ENCODE data around the gene RBMX2. TPM values are rescaled to one million over a fixed set of nuclear protein-coding genes. Genes with fewer than 3 reads are reported as not detected.
A peak's percentile ranks its signal among the peaks of the same experiment; 100 is the strongest.

RBMX2 gene
- total RNA-seq, 1 experiment from 2014 or later: 23.4 TPM

DNA sequence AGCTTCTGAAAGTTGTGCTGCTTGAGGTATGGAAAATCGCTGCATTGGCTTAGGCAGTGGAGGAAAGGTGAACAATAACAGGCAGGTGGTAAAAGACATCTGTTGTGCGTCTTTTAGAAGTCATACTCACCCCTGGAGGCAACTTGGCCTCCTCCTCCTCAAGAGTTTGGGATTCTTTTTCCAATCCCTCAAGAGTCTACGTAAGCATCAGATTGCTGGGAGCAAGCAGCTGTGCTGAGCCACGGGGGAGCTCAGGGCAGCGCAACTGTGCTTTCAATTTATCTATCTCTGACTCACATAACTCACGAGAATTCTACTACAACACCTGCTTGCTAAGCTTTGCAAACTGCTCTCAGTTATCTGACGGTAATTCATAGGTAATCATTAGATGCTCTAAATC lies 6.4 kb upstream of the RBMX2 start (continued):
- TF ChIP-seq, protein P1, sequence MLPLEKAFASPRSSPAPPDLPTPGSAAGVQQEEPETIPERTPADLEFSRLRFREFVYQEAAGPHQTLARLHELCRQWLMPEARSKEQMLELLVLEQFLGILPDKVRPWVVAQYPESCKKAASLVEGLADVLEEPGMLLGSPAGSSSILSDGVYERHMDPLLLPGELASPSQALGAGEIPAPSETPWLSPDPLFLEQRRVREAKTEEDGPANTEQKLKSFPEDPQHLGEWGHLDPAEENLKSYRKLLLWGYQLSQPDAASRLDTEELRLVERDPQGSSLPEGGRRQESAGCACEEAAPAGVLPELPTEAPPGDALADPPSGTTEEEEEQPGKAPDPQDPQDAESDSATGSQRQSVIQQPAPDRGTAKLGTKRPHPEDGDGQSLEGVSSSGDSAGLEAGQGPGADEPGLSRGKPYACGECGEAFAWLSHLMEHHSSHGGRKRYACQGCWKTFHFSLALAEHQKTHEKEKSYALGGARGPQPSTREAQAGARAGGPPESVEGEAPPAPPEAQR (CRISPR knock-in tag; IDR thresholded peaks at IDR 0.05): no peak
- TF ChIP-seq, protein P2, sequence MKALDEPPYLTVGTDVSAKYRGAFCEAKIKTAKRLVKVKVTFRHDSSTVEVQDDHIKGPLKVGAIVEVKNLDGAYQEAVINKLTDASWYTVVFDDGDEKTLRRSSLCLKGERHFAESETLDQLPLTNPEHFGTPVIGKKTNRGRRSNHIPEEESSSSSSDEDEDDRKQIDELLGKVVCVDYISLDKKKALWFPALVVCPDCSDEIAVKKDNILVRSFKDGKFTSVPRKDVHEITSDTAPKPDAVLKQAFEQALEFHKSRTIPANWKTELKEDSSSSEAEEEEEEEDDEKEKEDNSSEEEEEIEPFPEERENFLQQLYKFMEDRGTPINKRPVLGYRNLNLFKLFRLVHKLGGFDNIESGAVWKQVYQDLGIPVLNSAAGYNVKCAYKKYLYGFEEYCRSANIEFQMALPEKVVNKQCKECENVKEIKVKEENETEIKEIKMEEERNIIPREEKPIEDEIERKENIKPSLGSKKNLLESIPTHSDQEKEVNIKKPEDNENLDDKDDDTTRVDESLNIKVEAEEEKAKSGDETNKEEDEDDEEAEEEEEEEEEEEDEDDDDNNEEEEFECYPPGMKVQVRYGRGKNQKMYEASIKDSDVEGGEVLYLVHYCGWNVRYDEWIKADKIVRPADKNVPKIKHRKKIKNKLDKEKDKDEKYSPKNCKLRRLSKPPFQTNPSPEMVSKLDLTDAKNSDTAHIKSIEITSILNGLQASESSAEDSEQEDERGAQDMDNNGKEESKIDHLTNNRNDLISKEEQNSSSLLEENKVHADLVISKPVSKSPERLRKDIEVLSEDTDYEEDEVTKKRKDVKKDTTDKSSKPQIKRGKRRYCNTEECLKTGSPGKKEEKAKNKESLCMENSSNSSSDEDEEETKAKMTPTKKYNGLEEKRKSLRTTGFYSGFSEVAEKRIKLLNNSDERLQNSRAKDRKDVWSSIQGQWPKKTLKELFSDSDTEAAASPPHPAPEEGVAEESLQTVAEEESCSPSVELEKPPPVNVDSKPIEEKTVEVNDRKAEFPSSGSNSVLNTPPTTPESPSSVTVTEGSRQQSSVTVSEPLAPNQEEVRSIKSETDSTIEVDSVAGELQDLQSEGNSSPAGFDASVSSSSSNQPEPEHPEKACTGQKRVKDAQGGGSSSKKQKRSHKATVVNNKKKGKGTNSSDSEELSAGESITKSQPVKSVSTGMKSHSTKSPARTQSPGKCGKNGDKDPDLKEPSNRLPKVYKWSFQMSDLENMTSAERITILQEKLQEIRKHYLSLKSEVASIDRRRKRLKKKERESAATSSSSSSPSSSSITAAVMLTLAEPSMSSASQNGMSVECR (CRISPR knock-in tag; IDR thresholded peaks at IDR 0.05; ENCODE audit: borderline replicate concordance): no peak

DNA sequence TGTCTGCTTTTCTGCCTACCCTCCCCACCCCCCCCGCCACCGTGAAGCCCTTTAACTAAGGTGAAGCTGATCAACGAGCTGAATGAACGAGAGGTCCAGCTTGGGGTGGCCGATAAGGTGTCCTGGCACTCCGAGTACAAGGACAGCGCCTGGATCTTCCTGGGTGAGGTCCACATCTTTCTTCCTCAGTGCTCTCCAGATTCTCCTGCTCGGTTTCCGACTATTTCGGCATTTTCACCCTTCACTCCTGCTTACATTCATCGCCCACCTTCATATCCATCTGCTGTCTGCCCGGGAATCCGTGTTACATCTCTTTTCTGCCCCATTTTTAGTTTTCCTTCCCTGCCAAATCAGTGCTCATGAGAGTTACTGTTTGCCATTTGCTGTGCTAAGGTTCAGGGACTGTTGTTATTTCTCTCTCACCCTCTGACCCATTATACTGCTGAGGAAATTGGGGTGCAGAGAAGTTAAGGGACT lies 459 bp downstream of the RBMX2 start:
- ChIA-PET POLR2A (no interaction called here), CTCF (interaction anchor here (1.1 kb wide), 1 partner anchor 8 kb away, joined by 5 read pairs; no protein-coding TSS in a partner anchor)
- no peaks in the 10 kb centered on the region; the same call in 1 of the 2 replicates for H3K4me1 Mint-ChIP-seq
- peaks cover 16% of the 10 kb centered on the region for H3K27me3 Mint-ChIP-seq (ENCODE audit: low read depth)
- no peak for TF ChIP-seq TP53 (CRISPR knock-in tag; IDR thresholded peaks at IDR 0.05)
- TF ChIP-seq, protein P3, sequence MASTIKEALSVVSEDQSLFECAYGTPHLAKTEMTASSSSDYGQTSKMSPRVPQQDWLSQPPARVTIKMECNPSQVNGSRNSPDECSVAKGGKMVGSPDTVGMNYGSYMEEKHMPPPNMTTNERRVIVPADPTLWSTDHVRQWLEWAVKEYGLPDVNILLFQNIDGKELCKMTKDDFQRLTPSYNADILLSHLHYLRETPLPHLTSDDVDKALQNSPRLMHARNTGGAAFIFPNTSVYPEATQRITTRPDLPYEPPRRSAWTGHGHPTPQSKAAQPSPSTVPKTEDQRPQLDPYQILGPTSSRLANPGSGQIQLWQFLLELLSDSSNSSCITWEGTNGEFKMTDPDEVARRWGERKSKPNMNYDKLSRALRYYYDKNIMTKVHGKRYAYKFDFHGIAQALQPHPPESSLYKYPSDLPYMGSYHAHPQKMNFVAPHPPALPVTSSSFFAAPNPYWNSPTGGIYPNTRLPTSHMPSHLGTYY (CRISPR knock-in tag; IDR thresholded peaks at IDR 0.05): no peak
- TF ChIP-seq FOXP1 (CRISPR knock-in tag; IDR thresholded peaks at IDR 0.05; ENCODE audit: borderline replicate concordance): no peak
- no peak for TF ChIP-seq NR1H2 (CRISPR knock-in tag; IDR thresholded peaks at IDR 0.05)
- TF ChIP-seq, protein P4, sequence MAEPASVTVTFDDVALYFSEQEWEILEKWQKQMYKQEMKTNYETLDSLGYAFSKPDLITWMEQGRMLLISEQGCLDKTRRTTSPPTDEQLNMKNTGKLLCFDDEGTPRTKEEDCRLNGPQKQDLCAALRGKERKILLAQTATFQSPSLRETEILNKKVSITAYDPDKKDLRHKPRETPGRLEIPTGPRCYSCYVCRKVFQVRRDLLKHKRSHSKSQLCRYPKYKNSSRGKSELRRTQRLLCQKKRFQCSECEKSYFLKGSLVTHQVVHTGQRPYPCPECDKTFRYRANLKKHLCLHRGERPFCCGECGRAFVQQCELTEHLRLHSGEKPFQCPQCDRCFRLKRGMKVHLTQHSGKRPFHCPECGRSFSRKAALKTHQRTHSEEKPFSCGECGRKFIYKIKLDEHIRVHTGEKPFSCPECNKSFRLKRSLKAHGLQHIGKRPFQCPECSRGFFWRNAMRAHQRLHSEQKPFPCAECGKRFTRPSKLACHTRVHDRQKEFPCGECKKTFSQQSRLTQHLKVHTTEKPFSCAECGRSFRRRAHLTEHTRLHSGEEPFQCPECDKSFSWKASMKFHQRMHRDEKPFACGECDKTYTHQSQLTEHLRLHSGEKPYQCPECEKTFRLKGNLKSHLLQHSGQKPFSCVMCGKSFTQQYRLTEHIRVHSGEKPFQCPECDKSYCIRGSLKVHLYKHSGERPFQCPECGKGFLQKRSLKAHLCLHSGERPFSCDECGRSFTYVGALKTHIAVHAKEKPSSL (CRISPR knock-in tag; conservative IDR thresholded peaks at IDR 0.05): no peak
- TF ChIP-seq, protein P5, sequence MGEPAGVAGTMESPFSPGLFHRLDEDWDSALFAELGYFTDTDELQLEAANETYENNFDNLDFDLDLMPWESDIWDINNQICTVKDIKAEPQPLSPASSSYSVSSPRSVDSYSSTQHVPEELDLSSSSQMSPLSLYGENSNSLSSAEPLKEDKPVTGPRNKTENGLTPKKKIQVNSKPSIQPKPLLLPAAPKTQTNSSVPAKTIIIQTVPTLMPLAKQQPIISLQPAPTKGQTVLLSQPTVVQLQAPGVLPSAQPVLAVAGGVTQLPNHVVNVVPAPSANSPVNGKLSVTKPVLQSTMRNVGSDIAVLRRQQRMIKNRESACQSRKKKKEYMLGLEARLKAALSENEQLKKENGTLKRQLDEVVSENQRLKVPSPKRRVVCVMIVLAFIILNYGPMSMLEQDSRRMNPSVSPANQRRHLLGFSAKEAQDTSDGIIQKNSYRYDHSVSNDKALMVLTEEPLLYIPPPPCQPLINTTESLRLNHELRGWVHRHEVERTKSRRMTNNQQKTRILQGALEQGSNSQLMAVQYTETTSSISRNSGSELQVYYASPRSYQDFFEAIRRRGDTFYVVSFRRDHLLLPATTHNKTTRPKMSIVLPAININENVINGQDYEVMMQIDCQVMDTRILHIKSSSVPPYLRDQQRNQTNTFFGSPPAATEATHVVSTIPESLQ (CRISPR knock-in tag; IDR thresholded peaks at IDR 0.05): no peak
- TF ChIP-seq GRHL2 (CRISPR knock-in tag; IDR thresholded peaks at IDR 0.05; ENCODE audit: insufficient replicate concordance, severe bottlenecking): no peak
- TF ChIP-seq OVOL2 (CRISPR knock-in tag; IDR thresholded peaks at IDR 0.05; ENCODE audit: borderline replicate concordance): no peak
- TF ChIP-seq FOXK1 (CRISPR knock-in tag; IDR thresholded peaks at IDR 0.05): no peak
- TF ChIP-seq ZNF671 (CRISPR knock-in tag; IDR thresholded peaks at IDR 0.05): no peak
- TF ChIP-seq RORB (CRISPR knock-in tag; IDR thresholded peaks at IDR 0.05): no peak
- no peak for TF ChIP-seq TEAD1 (CRISPR knock-in tag; IDR thresholded peaks at IDR 0.05)
- TF ChIP-seq, protein P6, sequence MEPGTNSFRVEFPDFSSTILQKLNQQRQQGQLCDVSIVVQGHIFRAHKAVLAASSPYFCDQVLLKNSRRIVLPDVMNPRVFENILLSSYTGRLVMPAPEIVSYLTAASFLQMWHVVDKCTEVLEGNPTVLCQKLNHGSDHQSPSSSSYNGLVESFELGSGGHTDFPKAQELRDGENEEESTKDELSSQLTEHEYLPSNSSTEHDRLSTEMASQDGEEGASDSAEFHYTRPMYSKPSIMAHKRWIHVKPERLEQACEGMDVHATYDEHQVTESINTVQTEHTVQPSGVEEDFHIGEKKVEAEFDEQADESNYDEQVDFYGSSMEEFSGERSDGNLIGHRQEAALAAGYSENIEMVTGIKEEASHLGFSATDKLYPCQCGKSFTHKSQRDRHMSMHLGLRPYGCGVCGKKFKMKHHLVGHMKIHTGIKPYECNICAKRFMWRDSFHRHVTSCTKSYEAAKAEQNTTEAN (CRISPR knock-in tag; IDR thresholded peaks at IDR 0.05): no peak
- TF ChIP-seq TEAD4 (CRISPR knock-in tag; IDR thresholded peaks at IDR 0.05): no peak
- TF ChIP-seq ZNF263 (CRISPR knock-in tag; IDR thresholded peaks at IDR 0.05; ENCODE audit: low read depth): no peak
- peak overlapping the region; percentile 46 for H3K27ac Mint-ChIP-seq
- peaks cover 6% of the 10 kb centered on the region; the same call in 1 of the 2 replicates for H3K36me3 Mint-ChIP-seq
- peak overlapping the region; percentile 89 for H3K4me3 Mint-ChIP-seq
- no peaks in the 10 kb centered on the region for H3K9me3 Mint-ChIP-seq
- ATAC-seq (peak; percentile 17; the same call in 1 of the 2 replicates), DNase-seq (ENCODE audit: low spot score) (no peak)
